Kidney epithelial cell (primary cell): ENCODE measurements around the gene KCNN1. TPM values are rescaled to one million over a fixed set of nuclear protein-coding genes. Genes with fewer than 3 reads are reported as not detected.
A peak's percentile ranks its signal among the peaks of the same experiment; 100 is the strongest.

Experiments
- DNase-seq: peaks from one replicate; pipeline ENCODE4 v3.0.0-alpha.2; 2010; ENCODE audit warnings: low read depth
- H3K27me3 ChIP-seq: 2 replicates; pipeline ENCODE4 v1.6.0; 2011; ENCODE audit warnings: low read length; ENCODE audit not compliant: control insufficient read depth, insufficient read depth
- H3K36me3 ChIP-seq: 2 replicates; pipeline ENCODE4 v1.5.1; 2011; ENCODE audit warnings: low read length; ENCODE audit not compliant: control insufficient read depth, insufficient read depth
- H3K4me3 ChIP-seq: 2 replicates; pipeline ENCODE4 v1.5.1; 2011; ENCODE audit warnings: low read depth, mild to moderate bottlenecking, control low read depth, low read length
- CTCF ChIP-seq: IDR thresholded peaks from 2 replicates; pipeline ENCODE4 v1.5.1; 2011; ENCODE audit warnings: mild to moderate bottlenecking, moderate library complexity, low read length, control low read depth, inconsistent platforms; ENCODE audit not compliant: insufficient read depth, poor library complexity, severe bottlenecking
- total RNA-seq: library from RNA; depleted of rRNA; stranded (reverse); fragments of >200 nt; gene quantifications from 2 replicates; pipeline ENCODE4 v1.2.3, GENCODE V29; 2015

Gene KCNN1
- total RNA-seq, 1 donor from 2014 or later, result 2.3 TPM

GRCh38 chr19:17996826-17997316, 30.0 kb downstream of the KCNN1 start:
- no peaks in the 10 kb centered on the region for H3K36me3 ChIP-seq
- no peak for DNase-seq
- peak; percentile 91 for TF ChIP-seq CTCF
- no peak overlapping the region for H3K4me3 ChIP-seq
- peaks cover 10% of the 10 kb centered on the region for H3K27me3 ChIP-seq

- Histone ChIP-seq H3K4me3 (no peak overlapping the region), H3K27me3 (peaks cover 7% of the 10 kb centered on the region), H3K36me3 (no peaks in the 10 kb centered on the region)
- no peak for DNase-seq
- TF ChIP-seq CTCF, result peak; percentile 2
Observed at GRCh38 chr19:17997969-17998826, 31.3 kb downstream of the KCNN1 start.

- TF ChIP-seq CTCF, result no peak
- Histone ChIP-seq H3K36me3 (no peaks in the 10 kb centered on the region), H3K27me3 (peaks cover 4% of the 10 kb centered on the region), H3K4me3 (no peak overlapping the region)
- no peak for DNase-seq
Observed at GRCh38 chr19:17998827-17999150, 31.9 kb downstream of the KCNN1 start.

DNA sequence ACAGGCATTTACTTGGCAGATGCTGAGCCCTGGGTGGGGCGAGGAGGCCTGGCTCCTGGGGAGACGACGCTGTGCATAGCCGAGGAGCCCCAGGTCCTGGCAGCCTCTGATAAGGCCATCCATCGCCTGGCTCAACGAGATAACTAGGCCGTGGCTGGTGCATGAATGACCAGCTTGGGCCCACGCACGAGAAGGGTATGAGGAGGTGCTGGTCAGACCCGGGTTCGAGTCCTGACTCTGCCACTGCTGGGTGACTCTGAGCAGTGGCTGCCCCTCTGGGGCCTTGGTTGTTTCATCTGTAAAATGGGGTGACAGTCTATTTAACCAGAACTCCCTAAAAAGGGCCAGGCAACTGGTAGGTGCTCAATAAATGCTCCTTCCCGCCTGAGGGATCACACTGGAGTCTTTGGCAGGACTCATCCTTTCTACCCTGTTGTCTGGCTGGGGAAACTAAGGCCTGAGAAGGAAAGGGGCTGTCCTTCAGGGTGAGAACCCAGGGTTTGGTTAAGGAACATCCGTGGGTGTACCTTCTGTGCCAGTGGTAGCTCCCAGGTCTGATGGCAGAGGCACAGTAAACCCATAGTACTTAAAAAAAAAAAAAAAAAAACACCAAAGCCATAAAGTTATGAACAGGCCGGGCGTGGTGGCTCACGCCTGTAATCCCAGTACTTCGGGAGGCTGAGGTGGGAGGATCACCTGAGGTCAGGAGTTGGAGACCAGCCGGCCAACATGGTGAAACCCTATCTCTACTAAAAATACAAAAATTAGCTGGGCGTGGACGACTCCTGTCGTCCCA, 33.0 kb downstream of the KCNN1 start:
- no peak for TF ChIP-seq CTCF
- no peak for DNase-seq
- Histone ChIP-seq H3K36me3 (no peaks in the 10 kb centered on the region), H3K4me3 (no peak overlapping the region), H3K27me3 (peaks cover 2% of the 10 kb centered on the region)

DNA sequence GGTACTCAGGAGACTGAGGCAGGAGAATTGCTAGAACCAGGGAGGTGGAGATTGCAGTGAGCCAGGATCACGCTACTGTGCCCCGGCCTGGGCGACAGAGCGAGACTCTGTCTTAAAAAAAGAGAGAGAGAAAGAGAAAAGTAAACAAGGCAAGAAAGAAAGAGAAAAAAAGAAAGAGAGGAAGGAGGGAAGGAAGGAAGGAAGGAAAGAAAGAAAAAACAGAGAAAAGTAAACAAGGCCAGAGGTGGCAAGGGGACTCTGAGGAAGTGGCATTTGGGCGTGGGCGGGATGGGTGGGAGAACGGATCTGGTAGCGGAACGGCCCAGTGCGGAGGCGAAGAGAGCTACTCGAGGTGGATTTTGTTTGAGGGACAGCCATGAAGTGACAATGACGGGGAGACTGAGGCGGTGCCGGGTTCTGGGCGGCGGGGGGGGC, 33.6 kb downstream of the KCNN1 start:
- TF ChIP-seq CTCF, result no peak
- no peaks in the 10 kb centered on the region for H3K36me3 ChIP-seq
- DNase-seq, result no peak
- peaks cover 2% of the 10 kb centered on the region for H3K27me3 ChIP-seq
- H3K4me3 ChIP-seq, result peak overlapping the region; percentile 63
